Urothelium cell line (cell line): Measurements from ENCODE around the gene E2F3.
"Not testable (repeated sequence)": the region's sequence is repeated elsewhere in the genome, so short reads cannot be mapped to it uniquely, and the experiment has no call there.

ENCODE experiments used
- DNase-seq: peaks from one replicate; pipeline ENCODE4 v3.0.0; 2011; ENCODE audit warnings: low spot score, mixed read lengths
- FAIRE-seq: peaks from 2 replicates; lab custom pipeline; 2011; peaks lifted over from hg19 to GRCh38; lab: Jason Lieb, UNC

The E2F3 gene

DNA sequence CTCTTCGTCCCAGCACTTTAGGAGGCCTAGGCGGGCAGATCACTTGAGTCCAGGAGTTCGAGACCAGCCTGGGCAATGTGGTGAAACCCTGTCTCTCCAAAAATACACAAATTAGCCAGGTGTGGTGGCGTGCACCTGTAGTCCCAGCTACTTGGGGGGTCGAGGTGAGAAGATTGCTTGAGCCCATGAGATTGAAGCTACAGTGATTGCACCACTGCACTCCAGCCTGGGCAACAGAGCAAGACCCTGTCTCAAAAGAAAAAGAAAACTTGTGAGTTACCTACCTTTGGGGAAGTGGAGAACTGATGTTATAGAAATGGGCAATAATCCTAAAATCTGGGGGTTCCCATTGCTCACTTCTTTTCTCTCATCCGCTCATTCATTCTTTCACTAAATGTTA lies 58.0 kb downstream of the E2F3 start:
- DNase-seq (no peak), FAIRE-seq (no peak)

- DNase-seq (no peak), FAIRE-seq (no peak)
Measured at GRCh38 chr6:20461576-20461975, 59.9 kb downstream of the E2F3 start.

DNA sequence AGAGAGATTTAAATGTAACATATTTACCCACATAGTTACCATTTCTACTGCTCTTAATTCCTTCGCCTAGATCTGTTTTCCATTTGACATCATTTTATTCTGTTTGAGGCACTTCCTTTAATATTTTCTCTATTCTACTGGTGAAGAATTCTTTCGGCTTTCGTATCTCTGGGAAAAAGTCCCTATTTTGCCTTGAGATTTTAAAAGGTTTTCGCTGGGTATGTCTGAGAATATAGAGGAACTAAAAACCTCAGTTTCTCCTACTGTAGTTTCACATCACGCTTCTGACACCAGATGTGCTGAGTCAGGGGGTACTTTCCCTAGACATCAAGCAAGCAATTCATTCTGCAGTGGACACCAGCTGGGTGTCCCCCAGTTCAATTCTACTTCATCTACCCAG lies 61.7 kb downstream of the E2F3 start:
- DNase-seq, result no peak
- FAIRE-seq, result no peak

GRCh38 chr6:20464041-20464440 lies 62.4 kb downstream of the E2F3 start:
- FAIRE-seq, result no peak
- DNase-seq, result no peak

DNA sequence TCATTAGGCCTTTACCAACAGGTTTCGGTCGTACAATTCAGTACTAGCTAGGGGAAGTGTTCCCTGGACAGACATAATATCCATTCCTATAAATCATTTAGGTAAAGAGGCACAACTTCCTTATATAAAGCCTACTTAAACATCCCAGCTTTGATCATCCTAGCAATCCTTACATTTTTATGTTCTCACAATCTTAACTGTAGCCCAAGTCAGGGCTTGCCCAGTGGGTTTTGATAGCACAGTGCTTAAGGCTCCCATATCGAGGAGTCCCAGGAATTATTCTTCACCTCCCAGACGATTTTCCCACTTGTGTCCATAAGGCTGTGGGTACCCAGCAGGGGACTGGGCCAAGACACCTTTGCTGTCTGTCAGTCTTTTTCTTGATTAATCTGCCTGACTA lies 63.2 kb downstream of the E2F3 start:
- FAIRE-seq, result no peak
- DNase-seq, result no peak

DNA sequence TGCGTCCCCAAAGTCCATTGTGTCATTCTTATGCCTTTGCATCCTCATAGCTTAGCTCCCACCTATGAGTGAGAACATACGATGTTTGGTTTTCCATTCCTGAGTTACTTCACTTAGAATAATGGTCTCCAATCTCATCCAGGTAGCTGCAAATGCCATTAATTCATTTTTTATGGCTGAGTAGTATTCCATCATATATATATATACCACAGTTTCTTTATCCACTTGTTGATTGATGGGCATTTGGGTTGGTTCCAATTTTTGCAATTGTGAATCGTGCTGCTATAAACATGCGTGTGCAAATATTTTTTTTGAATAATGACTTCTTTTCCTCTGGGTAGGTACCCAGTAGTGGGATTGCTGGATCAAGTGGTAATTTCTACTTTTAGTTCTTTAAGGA lies 63.9 kb downstream of the E2F3 start:
- not testable (repeated sequence) for FAIRE-seq, DNase-seq

DNA sequence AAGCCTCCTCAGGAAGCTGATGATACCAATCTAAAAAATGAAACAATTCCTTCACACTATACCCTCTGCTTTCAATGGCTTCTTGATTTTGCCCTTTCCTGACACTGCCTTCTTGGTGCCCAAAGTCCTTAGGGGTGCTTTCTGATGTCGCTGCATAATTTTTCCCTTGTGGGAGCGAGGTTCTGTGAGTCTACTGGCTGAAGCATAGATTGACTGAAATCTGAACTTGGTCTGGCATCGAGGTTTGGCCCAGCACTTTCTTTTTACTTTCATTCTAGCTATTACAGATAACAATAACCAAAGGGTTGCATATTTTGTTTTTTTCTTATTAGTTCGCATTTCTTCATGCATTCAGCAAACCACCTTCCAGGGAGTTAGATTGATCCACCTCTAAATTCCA lies 65.8 kb downstream of the E2F3 start:
- DNase-seq (no peak), FAIRE-seq (no peak)

- no peak for FAIRE-seq
- DNase-seq, result no peak
Measured at GRCh38 chr6:20468209-20468608, 66.5 kb downstream of the E2F3 start.

DNA sequence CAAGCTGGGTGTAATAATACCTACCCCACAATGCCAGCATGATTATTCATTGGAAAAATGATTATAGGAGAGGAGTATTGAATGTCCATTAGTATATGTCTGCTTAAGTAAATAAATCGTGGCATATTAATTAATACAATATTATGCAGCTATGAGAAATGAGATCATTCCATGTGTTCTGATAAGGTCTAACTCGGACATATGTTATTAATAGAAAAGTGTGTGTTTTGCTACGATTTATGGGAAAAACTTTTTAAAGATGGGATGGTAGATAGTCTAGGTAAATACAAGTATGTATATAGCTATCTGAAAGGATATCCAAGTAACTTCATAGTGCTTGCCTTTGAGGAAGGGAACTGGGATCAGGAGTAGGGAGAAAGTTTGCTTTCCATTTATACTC lies 71.1 kb downstream of the E2F3 start:
- FAIRE-seq (no peak), DNase-seq (no peak)

DNA sequence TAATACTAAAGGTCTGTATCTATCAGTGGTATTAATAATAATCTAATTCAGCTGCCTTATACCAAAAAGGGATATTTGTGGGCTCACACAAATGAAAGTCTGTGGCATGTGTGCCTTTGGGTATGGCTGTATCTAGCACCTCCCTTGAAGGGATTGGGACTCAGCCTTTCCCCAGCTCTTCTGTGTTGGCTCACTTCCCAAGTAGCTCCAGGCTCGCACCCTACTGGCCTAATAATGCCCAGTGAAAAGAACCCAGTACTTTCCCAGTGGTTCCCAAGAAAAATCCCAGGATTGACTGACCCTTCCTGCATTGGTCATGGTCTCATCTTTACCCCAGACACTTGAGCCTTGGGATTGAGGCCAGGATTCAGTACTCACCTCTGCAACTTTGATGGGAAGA lies 71.8 kb downstream of the E2F3 start:
- DNase-seq (no peak), FAIRE-seq (no peak)

- FAIRE-seq, result no peak
- DNase-seq, result no peak
Measured at GRCh38 chr6:20474874-20475542, 73.3 kb downstream of the E2F3 start.

DNA sequence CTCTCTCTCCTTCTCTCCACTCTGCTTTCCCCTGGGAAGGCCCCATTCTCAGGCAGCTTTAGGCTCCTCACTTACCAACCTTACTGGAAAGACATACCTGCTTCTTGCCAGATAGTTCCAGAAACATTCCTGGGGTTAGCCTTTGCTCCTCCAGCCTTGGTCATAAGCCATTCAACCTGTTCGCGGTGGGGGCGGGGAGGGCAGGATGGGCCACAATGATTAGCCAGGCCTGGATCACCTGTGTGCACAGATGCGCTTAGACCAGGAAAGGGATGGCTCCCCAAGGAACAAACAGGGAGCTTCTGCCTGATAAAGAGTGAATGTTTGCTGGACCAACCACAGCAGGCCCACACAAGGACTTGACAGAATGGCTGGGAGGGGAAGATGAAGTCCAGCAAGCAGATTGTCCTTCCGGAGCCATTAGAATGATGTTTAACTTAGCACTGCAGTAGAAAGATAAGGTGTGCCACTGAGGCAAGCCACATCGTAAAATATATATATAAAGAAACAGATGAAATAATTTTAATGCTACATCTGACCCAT lies 74.9 kb downstream of the E2F3 start:
- no peak for FAIRE-seq
- DNase-seq, result no peak

- no peak for FAIRE-seq
- no peak for DNase-seq
Measured at GRCh38 chr6:20477485-20477884, 75.8 kb downstream of the E2F3 start.

DNA sequence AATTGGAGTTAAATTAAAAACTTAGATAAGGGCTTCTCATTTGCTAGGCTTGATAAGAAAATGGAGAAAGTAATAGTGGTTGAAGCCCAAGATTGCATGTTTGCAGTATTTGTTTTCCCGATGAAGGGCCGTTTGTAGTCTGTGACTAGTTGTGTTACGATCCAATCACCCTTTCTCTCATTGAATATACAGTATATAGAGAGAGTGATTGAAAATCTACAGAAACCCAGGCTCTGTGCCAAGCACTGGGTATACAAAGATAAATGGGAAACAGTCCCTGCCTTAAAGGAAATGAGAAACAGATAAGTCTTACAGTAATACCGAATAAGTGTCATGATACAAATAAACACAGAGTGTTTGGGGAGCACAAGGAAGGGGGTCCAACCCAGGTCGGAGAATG lies 77.4 kb downstream of the E2F3 start:
- no peak for DNase-seq
- FAIRE-seq, result no peak

DNA sequence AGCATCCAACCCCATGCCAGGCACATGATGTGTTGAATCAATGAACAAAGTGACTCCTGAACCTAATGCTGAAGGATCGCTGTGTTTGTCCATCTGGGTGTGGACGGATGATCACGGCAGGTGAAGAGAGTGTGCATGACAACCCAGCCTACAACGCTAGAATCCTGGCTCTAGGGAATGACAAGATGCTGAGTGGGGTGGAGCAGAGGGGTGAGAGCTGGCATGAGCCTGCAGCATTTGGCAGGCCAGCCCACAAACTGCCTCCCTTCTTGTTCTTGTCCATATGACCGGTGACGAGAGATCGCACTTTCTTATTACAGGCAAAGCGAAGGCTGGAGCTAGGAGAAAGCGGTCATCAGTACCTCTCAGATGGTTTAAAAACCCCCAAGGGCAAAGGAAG lies 77.8 kb downstream of the E2F3 start:
- no peak for FAIRE-seq
- DNase-seq, result no peak

GRCh38 chr6:20481281-20481680 lies 79.6 kb downstream of the E2F3 start:
- FAIRE-seq (no peak), DNase-seq (no peak)

DNA sequence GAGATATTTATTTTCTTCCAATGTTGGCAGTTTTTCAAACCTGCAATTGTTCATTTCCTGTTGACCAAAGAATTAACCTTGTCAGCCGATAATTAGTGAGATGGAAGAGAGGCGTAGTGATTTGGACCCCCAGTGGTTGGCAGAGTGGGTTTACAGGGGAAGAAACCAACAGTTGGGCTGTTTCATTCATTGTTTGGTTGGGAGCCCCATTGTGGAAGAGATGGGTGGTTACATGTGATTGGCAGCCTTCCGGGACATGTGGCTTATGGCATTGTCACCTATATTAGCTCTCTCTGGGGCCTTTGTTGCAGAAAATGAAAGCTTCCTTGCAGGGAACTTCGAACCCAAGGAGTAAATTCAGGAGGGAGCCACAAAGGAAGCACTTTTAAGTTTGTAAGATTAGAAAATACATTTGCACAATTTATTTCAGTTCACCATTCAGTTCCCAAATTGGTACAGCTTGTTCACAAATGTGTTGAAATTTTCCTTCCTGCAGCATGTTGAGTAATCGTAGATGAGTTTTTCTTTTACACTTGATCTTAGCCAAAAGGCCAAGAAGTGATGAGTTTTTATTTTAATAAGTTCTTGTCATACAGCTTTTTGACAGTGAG lies 82.3 kb downstream of the E2F3 start:
- no peak for DNase-seq
- FAIRE-seq, result no peak

GRCh38 chr6:20486641-20487040 lies 85.0 kb downstream of the E2F3 start:
- DNase-seq, result no peak
- FAIRE-seq, result no peak

DNA sequence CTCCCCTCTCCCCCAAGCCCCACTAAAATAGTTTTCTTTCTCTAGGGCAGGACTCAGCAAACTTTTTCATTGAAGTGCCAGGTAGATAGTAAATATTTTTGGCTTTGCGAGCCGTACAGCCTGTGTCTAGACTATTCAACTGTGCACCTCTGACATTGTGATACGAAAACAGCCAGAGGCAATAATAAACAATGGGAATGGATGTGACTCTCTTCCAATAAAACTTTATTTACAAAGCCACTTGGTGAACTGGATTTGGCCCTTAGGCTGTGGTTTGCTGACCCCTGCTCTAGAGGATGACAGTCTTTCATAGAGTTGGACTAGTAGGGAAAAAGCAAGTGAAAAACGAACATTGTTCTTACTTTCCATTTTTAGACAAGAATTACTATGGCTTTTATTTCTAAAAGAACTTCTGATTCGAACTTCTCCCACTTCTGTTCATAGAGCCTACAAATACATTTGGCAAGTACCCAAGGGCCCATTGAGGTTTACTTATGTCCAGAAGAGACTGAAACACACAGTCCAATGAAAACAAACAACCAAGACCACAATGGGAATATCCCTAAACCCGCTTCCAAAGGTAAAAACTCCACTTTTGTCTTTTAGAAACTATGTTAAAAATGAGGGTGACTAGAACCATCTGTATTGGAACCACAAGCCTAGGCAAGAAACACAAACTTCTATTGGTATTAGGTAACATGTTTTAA lies 86.1 kb downstream of the E2F3 start:
- FAIRE-seq (no peak), DNase-seq (no peak)

DNA sequence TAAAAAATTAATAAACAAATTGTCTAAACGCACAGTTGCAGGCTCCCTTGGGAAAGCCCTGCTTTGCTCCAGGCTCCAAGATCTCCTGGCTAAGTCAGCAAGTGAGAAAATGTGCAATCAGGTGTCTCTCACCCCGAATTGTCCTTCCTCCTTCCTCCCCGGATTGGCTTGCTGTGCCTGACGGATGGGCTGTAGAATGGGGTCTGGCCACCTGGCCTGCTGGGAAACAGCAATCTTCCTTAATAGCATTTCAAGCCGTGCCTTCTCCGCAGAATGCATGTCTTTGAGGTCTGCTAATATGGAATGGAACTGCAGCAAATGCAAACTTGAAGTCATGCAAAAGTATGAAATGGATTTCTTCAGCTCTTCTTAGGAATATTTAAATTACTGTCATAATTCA lies 88.9 kb downstream of the E2F3 start:
- DNase-seq, result no peak
- no peak for FAIRE-seq

GRCh38 chr6:20492099-20492498 lies 90.4 kb downstream of the E2F3 start:
- FAIRE-seq (no peak), DNase-seq (no peak)
